ENCODE results near the gene CPNE1.
A peak's percentile ranks its signal among the peaks of the same experiment; 100 is the strongest.

CPNE1 gene

DNA sequence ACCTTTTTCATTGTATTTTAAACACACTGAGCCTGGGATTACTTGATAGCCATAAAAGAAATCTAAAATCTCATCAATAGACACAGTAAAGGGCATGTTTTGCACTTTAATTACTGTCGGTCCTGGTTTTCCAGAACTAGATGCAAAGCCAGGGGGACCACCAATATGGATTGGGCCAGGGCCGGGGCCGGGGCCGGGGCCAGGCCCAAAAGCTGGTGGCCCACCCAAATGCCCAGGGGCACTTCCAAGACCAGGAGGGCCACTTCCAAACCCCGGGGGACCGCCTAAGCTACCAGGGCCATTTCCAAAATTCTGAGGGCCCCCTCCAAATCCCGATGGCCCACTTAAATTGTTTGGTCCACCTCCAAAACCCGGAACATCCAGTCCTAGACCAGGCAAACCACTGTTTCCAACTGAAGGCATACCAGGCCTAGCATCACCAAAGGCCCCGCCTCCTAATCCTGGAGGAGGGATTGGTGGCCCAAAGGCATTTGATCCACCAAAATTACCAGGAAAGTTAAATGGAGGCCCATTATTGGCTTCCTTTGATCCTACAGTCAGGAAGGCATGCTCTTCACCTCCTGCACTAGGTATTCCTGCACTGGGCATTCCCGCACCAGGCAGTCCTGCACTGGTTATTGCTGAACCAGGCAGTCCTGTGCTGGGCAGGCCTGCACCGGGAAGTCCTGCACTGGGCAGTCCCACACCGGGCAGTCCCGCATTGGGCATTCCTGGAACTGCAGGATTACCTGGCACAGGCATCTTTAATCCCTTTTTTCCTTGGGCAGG lies 11.9 kb downstream of the CPNE1 start:
- DNase-seq (ENCODE audit: low read depth in 2 of 2), result no peak
- H3K4me3 ChIP-seq (replicated peaks in 1 of 2; ENCODE audit: low read depth in 2 of 2, low read length in 2 of 2), result no peak overlapping the region
- TF ChIP-seq, protein P1, sequence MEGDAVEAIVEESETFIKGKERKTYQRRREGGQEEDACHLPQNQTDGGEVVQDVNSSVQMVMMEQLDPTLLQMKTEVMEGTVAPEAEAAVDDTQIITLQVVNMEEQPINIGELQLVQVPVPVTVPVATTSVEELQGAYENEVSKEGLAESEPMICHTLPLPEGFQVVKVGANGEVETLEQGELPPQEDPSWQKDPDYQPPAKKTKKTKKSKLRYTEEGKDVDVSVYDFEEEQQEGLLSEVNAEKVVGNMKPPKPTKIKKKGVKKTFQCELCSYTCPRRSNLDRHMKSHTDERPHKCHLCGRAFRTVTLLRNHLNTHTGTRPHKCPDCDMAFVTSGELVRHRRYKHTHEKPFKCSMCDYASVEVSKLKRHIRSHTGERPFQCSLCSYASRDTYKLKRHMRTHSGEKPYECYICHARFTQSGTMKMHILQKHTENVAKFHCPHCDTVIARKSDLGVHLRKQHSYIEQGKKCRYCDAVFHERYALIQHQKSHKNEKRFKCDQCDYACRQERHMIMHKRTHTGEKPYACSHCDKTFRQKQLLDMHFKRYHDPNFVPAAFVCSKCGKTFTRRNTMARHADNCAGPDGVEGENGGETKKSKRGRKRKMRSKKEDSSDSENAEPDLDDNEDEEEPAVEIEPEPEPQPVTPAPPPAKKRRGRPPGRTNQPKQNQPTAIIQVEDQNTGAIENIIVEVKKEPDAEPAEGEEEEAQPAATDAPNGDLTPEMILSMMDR (IDR thresholded peaks at IDR 0.05; ENCODE audit: low read depth, low read length), result no peak

DNA sequence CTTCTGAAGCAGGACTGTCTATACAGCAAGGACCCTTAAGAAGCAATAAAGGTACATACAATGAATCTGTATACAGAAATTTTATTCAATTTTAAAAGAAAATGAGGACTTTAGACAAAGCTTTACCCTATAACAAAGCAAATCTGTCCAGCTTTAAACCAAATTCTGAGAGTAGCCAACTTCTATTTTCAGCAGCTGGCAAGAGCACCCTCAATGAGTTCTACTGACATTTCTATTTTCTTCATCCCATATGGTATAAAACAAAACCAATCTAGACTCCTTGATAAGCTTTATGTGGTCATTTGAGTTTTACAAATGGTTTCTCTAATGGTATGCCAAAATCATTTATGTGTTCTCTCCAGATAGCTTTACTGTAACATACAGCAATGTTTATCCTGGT lies 12.7 kb downstream of the CPNE1 start:
- TF ChIP-seq, protein P1 (IDR thresholded peaks at IDR 0.05; ENCODE audit: low read depth, low read length), result no peak
- no peak for DNase-seq (ENCODE audit: low read depth in 2 of 2)
- H3K4me3 ChIP-seq (replicated peaks in 1 of 2; ENCODE audit: low read depth in 2 of 2, low read length in 2 of 2), result no peak overlapping the region

DNA sequence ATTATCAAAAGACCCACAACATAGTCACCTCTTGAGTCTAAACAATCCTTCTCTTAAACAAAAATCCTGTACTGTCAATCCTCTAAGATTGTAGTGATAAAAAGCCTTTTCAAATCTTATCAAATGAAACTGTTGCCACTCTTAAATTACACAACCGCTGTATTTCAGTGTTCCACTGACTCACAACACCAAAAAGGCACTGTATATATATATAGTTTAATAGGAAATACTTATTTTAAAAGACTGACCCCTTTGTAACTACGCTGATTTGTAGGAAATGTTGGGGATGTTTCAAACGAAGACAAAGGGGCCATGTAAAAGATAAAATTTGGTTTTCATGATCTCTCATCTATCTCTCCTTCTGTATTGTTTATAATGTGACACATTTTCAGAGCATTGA lies 14.1 kb downstream of the CPNE1 start:
- DNase-seq (ENCODE audit: low read depth in 2 of 2), result no peak
- no peak overlapping the region for H3K4me3 ChIP-seq (replicated peaks in 1 of 2; ENCODE audit: low read depth in 2 of 2, low read length in 2 of 2)
- TF ChIP-seq, protein P1 (IDR thresholded peaks at IDR 0.05; ENCODE audit: low read depth, low read length), result no peak

DNA sequence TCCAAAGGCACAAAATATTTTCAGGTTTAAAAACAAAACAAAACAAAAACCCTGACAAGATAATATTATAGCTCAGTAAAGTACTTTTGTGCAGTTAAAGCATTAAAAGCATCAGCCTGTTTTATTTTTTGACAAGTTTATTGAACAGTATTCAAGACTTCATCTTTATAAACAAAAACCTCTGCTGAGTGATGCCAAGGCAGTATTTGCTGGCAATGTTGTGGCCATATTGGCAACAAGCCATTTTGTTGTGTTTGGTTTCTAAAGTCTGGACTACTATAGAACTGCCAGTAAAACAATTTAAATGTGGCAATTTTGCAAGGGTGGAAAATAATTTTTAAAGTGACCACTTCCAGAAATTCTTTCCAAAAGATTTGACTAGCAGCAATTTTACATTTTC lies 15.9 kb downstream of the CPNE1 start:
- peak; percentile 24 to 70 for DNase-seq (ENCODE audit: low read depth in 2 of 2)

DNA sequence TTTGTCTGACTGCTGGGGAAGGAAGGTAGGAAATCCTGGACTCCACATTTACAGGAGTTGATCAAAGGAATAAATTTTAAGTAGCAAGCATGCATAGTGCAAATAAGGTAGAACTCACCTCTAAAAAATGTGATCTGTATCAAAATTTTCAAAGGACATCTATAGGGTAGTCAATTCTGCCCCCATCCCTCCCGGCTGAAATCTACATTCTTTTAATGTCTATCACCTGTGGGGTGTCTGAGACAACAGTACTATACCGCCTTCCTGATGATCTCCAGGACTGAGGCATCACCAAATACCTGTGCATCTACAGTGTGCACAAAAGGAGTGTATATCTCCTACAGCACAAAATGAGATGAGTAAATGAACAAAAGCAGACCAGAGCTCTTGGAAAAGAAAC lies 19.9 kb downstream of the CPNE1 start:
- H3K4me3 ChIP-seq (replicated peaks in 1 of 2; ENCODE audit: low read depth in 2 of 2, low read length in 2 of 2), result no peak overlapping the region
- DNase-seq (ENCODE audit: low read depth in 2 of 2), result no peak
- TF ChIP-seq, protein P1 (IDR thresholded peaks at IDR 0.05; ENCODE audit: low read depth, low read length), result no peak

More for the DNA sequence above, 15.9 kb downstream of the CPNE1 start:
- TF ChIP-seq, protein P1 (IDR thresholded peaks at IDR 0.05; ENCODE audit: low read depth, low read length), result no peak
- no peak overlapping the region for H3K4me3 ChIP-seq (replicated peaks in 1 of 2; ENCODE audit: low read depth in 2 of 2, low read length in 2 of 2)

DNA sequence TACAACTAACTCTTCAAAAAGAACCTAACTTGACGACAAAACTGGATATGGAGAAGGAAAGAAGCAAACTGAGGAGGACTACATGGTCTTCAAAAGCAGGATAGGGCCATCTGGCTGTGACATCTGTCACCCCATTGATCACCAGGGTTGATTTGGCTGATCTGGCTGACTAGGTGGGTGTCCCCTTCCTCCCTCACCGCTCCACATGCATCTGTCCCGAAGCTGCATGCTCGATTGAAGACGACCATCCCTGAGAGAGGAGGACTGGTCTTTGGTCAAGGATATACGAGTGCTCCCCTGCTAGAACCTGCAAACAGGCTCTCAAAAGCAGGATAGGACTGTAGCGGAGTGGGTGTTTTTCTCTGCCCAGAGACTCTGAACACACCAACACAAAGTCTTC lies 21.7 kb downstream of the CPNE1 start:
- no peak overlapping the region for H3K4me3 ChIP-seq (replicated peaks in 1 of 2; ENCODE audit: low read depth in 2 of 2, low read length in 2 of 2)
- TF ChIP-seq, protein P1 (IDR thresholded peaks at IDR 0.05; ENCODE audit: low read depth, low read length), result no peak
- no peak for DNase-seq (ENCODE audit: low read depth in 2 of 2)

DNA sequence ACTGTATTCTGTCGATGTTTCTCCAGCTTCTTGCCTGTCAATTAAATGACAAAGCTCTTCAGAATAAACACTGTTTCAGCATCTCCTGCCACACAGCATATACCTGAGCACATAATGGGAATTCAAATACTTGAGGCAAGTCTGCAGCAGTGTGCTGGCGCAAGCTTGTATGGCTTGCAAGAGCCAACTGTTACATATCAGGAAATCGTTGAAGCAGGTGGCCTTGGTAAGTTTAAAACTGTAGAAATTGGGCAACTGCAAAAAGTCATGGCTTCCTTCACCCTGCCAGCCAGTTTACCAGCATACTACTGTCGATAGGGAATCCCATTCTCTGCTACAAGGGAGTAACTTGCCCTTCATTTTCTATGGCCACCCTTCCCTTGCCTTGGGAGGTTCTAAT lies 23.0 kb downstream of the CPNE1 start:
- no peak for DNase-seq (ENCODE audit: low read depth in 2 of 2)
- TF ChIP-seq, protein P1 (IDR thresholded peaks at IDR 0.05; ENCODE audit: low read depth, low read length), result no peak
- H3K4me3 ChIP-seq (replicated peaks in 1 of 2; ENCODE audit: low read depth in 2 of 2, low read length in 2 of 2), result no peak overlapping the region
